SKM-1 treated with dmso at 0.1 percent for 144 hours (cell line): ENCODE data around the gene RPL14.
"Not testable (repeated sequence)": the region's sequence is repeated elsewhere in the genome, so short reads cannot be mapped to it uniquely, and the experiment has no call there.

ENCODE experiments used
- DNase-seq: peaks from one replicate; lab custom pipeline; 2025; ENCODE audit not compliant: unreplicated experiment; lab: John Stamatoyannopoulos, UW

RPL14 gene

GRCh38 chr3:40462838-40463237 lies 5.7 kb downstream of the RPL14 start:
- not testable (repeated sequence) for DNase-seq

- no peak for DNase-seq
These were observed 6.4 kb downstream of the RPL14 start for GRCh38 chr3:40463579-40463978.

GRCh38 chr3:40464339-40465110 lies 7.4 kb downstream of the RPL14 start:
- DNase-seq, result no peak

- DNase-seq, result no peak
These were observed 7.9 kb downstream of the RPL14 start for GRCh38 chr3:40465111-40465407.

GRCh38 chr3:40465456-40465855 lies 8.3 kb downstream of the RPL14 start:
- DNase-seq, result no peak

GRCh38 chr3:40468018-40468417 lies 10.9 kb downstream of the RPL14 start:
- no peak for DNase-seq

- no peak for DNase-seq
These were observed 13.6 kb downstream of the RPL14 start for GRCh38 chr3:40470701-40471100.

GRCh38 chr3:40476478-40477470 lies 19.6 kb downstream of the RPL14 start, which contains the start of gene ZNF619:
ZNF619 (plus strand) TSS chr3:40477122; CDS start chr3:40477980, 858 bp downstream.
- DNase-seq, result no peak

- DNase-seq, result no peak
These were observed 20.5 kb downstream of the RPL14 start for GRCh38 chr3:40477666-40478065.

GRCh38 chr3:40487172-40487571 lies 30.0 kb downstream of the RPL14 start:
- no peak for DNase-seq

GRCh38 chr3:40490916-40491315 lies 33.8 kb downstream of the RPL14 start:
- no peak for DNase-seq

GRCh38 chr3:40494698-40495097 lies 37.6 kb downstream of the RPL14 start:
- DNase-seq, result no peak

- no peak for DNase-seq
These were observed 40.1 kb downstream of the RPL14 start for GRCh38 chr3:40497288-40497687.

- DNase-seq, result no peak
These were observed 42.8 kb downstream of the RPL14 start for GRCh38 chr3:40499952-40500351.

- no peak for DNase-seq
These were observed 44.9 kb downstream of the RPL14 start for GRCh38 chr3:40502034-40502433.

GRCh38 chr3:40504636-40505430 lies 47.7 kb downstream of the RPL14 start:
- DNase-seq, result no peak

- DNase-seq, result peak; percentile 39
These were observed 48.7 kb downstream of the RPL14 start, which contains the start of gene ZNF620 for GRCh38 chr3:40505599-40506462. ZNF620 (plus strand) TSS chr3:40506039; CDS start chr3:40506353, 314 bp downstream.

- DNase-seq, result no peak
These were observed 54.0 kb downstream of the RPL14 start for GRCh38 chr3:40511031-40511718.

GRCh38 chr3:40516201-40516600 lies 59.1 kb downstream of the RPL14 start:
- no peak for DNase-seq

- no peak for DNase-seq
These were observed 60.9 kb downstream of the RPL14 start for GRCh38 chr3:40518067-40518466.
